ENCODE data around the gene TSPEAR. TPM values are rescaled to one million over a fixed set of nuclear protein-coding genes. Genes with fewer than 3 reads are reported as not detected.

TSPEAR gene
- total RNA-seq, 1 donor from 2014 or later, result 0.06 TPM

GRCh38 chr21:44722731-44723130, 11.4 kb upstream of the TSPEAR start:
- DNase-seq (ENCODE audit: low spot score), result no peak

GRCh38 chr21:44720170-44720569, 8.8 kb upstream of the TSPEAR start:
- DNase-seq (ENCODE audit: low spot score), result no peak

- no peak for DNase-seq (ENCODE audit: low spot score)
Measured at GRCh38 chr21:44718571-44718970, 7.2 kb upstream of the TSPEAR start.

- no peak for DNase-seq (ENCODE audit: low spot score)
Measured at GRCh38 chr21:44718093-44718492, 6.7 kb upstream of the TSPEAR start.

GRCh38 chr21:44716984-44717383, 5.6 kb upstream of the TSPEAR start:
- DNase-seq (ENCODE audit: low spot score), result no peak

GRCh38 chr21:44714905-44715304, 3.5 kb upstream of the TSPEAR start:
- no peak for DNase-seq (ENCODE audit: low spot score)

GRCh38 chr21:44713846-44714245, 2.5 kb upstream of the TSPEAR start:
- no peak for DNase-seq (ENCODE audit: low spot score)

- no peak for DNase-seq (ENCODE audit: low spot score)
Measured at GRCh38 chr21:44713130-44713529, 1.8 kb upstream of the TSPEAR start.

GRCh38 chr21:44712203-44713028, 1.0 kb upstream of the TSPEAR start:
- no peak for DNase-seq (ENCODE audit: low spot score)

GRCh38 chr21:44710756-44711326, 531 bp downstream of the TSPEAR start:
- DNase-seq (ENCODE audit: low spot score), result no peak

GRCh38 chr21:44710294-44710665, 1.1 kb downstream of the TSPEAR start:
- no peak for DNase-seq (ENCODE audit: low spot score)

- no peak for DNase-seq (ENCODE audit: low spot score)
Measured at GRCh38 chr21:44709426-44710293, 1.7 kb downstream of the TSPEAR start.

GRCh38 chr21:44708866-44709425, 2.4 kb downstream of the TSPEAR start:
- no peak for DNase-seq (ENCODE audit: low spot score)

- no peak for DNase-seq (ENCODE audit: low spot score)
Measured at GRCh38 chr21:44708213-44708865, 3.0 kb downstream of the TSPEAR start.

GRCh38 chr21:44706706-44707581, 4.4 kb downstream of the TSPEAR start:
- DNase-seq (ENCODE audit: low spot score), result no peak

GRCh38 chr21:44706026-44706705, 5.2 kb downstream of the TSPEAR start:
- DNase-seq (ENCODE audit: low spot score), result no peak

GRCh38 chr21:44704636-44705001, 6.8 kb downstream of the TSPEAR start:
- DNase-seq (ENCODE audit: low spot score), result no peak

GRCh38 chr21:44703731-44704635, 7.4 kb downstream of the TSPEAR start:
- DNase-seq (ENCODE audit: low spot score), result no peak
